PC-3 (cell line): ENCODE measurements around the gene BCL11A. TPM values are rescaled to one million over a fixed set of nuclear protein-coding genes. Genes with fewer than 3 reads are reported as not detected.

Experiments used
- ATAC-seq: fragments of 200-7000 bp; cut with Tn5 transposase; 2 replicates; pipeline ENCODE4 v1.9.1; 2020; ENCODE audit warnings: mild to moderate bottlenecking, moderate library complexity
- BruUV-seq: library from RNA; stranded (reverse); fragments of 400-500 nt; replicated peaks from 2 replicates; lab custom pipeline; 2021; lab: Mats Ljungman, UMichigan
- CTCF ChIA-PET: fragments of 300-600 bp; sonication (Branson Sonifier 250); formaldehyde crosslinking; loops from one replicate; lab custom pipeline; 2022; ENCODE audit warnings: antibody characterized with exemption; lab: Charles Lee
- POLR2A ChIA-PET: fragments of 300-600 bp; sonication (Branson Sonifier 250); formaldehyde crosslinking; loops from one replicate; lab custom pipeline; 2022; ENCODE audit warnings: antibody characterized with exemption; ENCODE audit not compliant: unreplicated experiment; lab: Charles Lee
- DNase-seq: peaks from one replicate; pipeline ENCODE4 v3.0.0-alpha.2; 2015
- H2AFZ ChIP-seq: fragments of 300-600 bp; sonication (generic); 2 replicates; pipeline ENCODE4 v1.6.0; 2016; ENCODE audit warnings: antibody characterized with exemption, low read length
- H3F3A ChIP-seq: fragments of 300-600 bp; sonication (generic); one replicate; pipeline ENCODE4 v1.6.0; 2017; ENCODE audit warnings: antibody characterized with exemption, low read length, control low read depth, mild to moderate bottlenecking; ENCODE audit not compliant: unreplicated experiment
- H3K27ac ChIP-seq: fragments of 300-600 bp; sonication (generic); 2 replicates; pipeline ENCODE4 v1.5.1; 2016; ENCODE audit warnings: mild to moderate bottlenecking, low read length
- H3K27me3 ChIP-seq: fragments of 300-600 bp; sonication (generic); 2 replicates; pipeline ENCODE4 v1.6.1; 2016; ENCODE audit warnings: low read length, mixed read lengths
- H3K36me3 ChIP-seq: fragments of 300-600 bp; sonication (generic); 2 replicates; pipeline ENCODE4 v1.6.1; 2016; ENCODE audit warnings: low read depth, mixed run types, low read length, mixed read lengths
- H3K4me1 ChIP-seq: fragments of 300-600 bp; sonication (generic); 2 replicates; pipeline ENCODE4 v1.5.1; 2016; ENCODE audit warnings: low read length; ENCODE audit not compliant: insufficient read depth
- H3K4me2 ChIP-seq: fragments of 300-600 bp; sonication (generic); 2 replicates; pipeline ENCODE4 v1.6.0; 2016; ENCODE audit warnings: low read length
- H3K4me3 ChIP-seq: fragments of 300-600 bp; sonication (generic); 2 replicates; pipeline ENCODE4 v1.5.1; 2016; ENCODE audit warnings: mild to moderate bottlenecking, low read length, mixed read lengths
- H3K79me2 ChIP-seq: fragments of 300-600 bp; sonication (generic); 2 replicates; pipeline ENCODE4 v1.6.1; 2017; ENCODE audit warnings: low read length, mixed read lengths
- H3K9ac ChIP-seq: fragments of 300-600 bp; sonication (generic); 2 replicates; pipeline ENCODE4 v1.6.0; 2016; ENCODE audit warnings: mild to moderate bottlenecking, low read length
- H3K9me2 ChIP-seq: fragments of 300-600 bp; sonication (generic); replicated peaks from 2 replicates; pipeline ENCODE4 v1.6.1; 2016; ENCODE audit warnings: mixed run types, low read length, mixed read lengths
- H3K9me3 ChIP-seq: fragments of 300-600 bp; sonication (generic); 2 replicates; pipeline ENCODE4 v1.6.1; 2016; ENCODE audit warnings: low read length, mixed read lengths
- H4K20me1 ChIP-seq: fragments of 300-600 bp; sonication (generic); 2 replicates; pipeline ENCODE4 v1.6.1; 2016; ENCODE audit warnings: low read length, mixed read lengths
- EZH2 ChIP-seq: fragments of 300-600 bp; sonication (generic); IDR thresholded peaks from one replicate; pipeline ENCODE4 v1.6.1; 2017; ENCODE audit warnings: antibody characterized with exemption, mild to moderate bottlenecking, low read length; ENCODE audit not compliant: unreplicated experiment
- EZH2phosphoT487 ChIP-seq: fragments of 300-600 bp; sonication (generic); IDR thresholded peaks from 2 replicates; pipeline ENCODE4 v1.6.1; 2018; ENCODE audit warnings: mild to moderate bottlenecking, antibody characterized with exemption, low read length, borderline replicate concordance
- intact Hi-C: fragments of 100-400 bp; cut with micrococcal nuclease; formaldehyde crosslinking; loops from 2 replicates; pipeline ENCODE4 v1.9.0; 2023
- total RNA-seq: library from RNA; depleted of rRNA; stranded (reverse); fragments of >200 nt; gene quantifications from 2 replicates; pipeline ENCODE4 v1.2.3, GENCODE V29; 2014
- TF ChIP-seq, protein P1 (sequence below): fragments of 300-600 bp; sonication (generic); conservative IDR thresholded peaks from 2 replicates; pipeline ENCODE4 v1.5.1; 2017; ENCODE audit warnings: antibody characterized with exemption, low read depth, mild to moderate bottlenecking, low read length

The BCL11A gene
- total RNA-seq, 1 experiment from 2014 or later = 4.6 TPM

DNA sequence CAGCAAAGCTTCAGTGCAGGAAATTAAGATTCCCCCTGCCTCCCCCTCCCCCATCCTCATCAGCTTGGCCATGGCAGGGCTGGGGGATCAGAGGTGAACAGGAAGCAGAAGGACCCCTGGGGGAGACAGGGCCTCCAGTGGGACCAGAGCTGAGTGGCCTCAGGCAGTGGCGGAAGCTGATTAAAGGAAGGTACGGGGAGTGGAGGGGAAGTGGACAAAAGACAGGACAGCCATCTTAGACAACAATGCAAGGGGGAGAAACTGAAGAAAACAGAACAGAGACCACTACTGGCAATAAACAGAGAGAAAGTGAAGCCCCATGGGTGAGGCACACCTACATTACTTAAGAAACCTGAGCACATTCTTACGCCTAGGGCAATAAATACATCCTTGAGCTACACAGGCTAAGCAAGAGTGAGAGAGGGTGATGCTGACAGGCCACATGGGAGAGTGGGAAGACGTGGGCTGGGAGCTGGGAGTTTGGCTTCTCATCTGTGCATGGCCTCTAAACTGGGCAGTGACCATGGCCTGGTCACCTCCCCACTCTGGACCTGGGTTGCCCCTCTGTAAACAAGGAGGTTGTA, 59.6 kb downstream of the BCL11A start:
- Histone ChIP-seq H4K20me1 (no peaks in the 10 kb centered on the region), H3K27ac (no peak overlapping the region), H3K9ac (no peak overlapping the region), H3K27me3 (no peaks in the 10 kb centered on the region), H3K4me1 (peaks cover 3% of the 10 kb centered on the region; the same call in 1 of the 2 replicates), H3F3A (no peaks in the 10 kb centered on the region), H3K9me3 (no peaks in the 10 kb centered on the region), H3K79me2 (no peaks in the 10 kb centered on the region), H3K36me3 (no peaks in the 10 kb centered on the region), H3K4me2 (no peak overlapping the region), H2AFZ (no peak overlapping the region), H3K4me3 (no peak overlapping the region), H3K9me2 (no peaks in the 10 kb centered on the region)
- intact Hi-C loops = no loop called here
- no TSS peak for BruUV-seq
- ChIA-PET CTCF (no interaction called here), POLR2A (no interaction called here)
- ATAC-seq = no peak
- no peak for DNase-seq
- no peak for TF ChIP-seq EZH2

DNA sequence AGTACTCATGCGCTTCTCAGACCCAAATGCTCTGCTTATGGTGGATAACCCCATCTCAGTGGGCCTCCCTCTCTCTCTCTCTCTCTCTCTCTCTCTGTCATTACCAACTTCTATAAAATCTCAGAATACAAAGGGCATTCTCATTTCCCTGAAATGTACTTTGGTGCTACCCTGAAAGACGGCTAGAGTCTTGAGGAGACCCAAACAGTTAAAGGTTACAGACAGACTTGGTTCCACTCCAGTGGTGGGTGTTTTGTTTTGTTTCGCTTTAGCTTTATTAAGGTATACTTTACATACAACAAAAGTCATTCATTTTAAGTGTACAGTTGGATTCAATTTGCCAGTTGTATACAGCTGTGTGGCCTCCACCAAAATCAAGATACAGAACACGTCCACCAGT, 60.9 kb downstream of the BCL11A start:
- no peaks in the 10 kb centered on the region for H3K36me3 ChIP-seq
- no peaks in the 10 kb centered on the region for H3K79me2 ChIP-seq
- BruUV-seq = no TSS peak
- H3K27me3 ChIP-seq = no peaks in the 10 kb centered on the region
- H3K27ac ChIP-seq = no peak overlapping the region
- H3K4me3 ChIP-seq = no peak overlapping the region
- ATAC-seq = no peak
- H3K4me1 ChIP-seq = peaks cover 3% of the 10 kb centered on the region; the same call in 1 of the 2 replicates
- no peak overlapping the region for H3K9ac ChIP-seq
- TF ChIP-seq, protein P1, sequence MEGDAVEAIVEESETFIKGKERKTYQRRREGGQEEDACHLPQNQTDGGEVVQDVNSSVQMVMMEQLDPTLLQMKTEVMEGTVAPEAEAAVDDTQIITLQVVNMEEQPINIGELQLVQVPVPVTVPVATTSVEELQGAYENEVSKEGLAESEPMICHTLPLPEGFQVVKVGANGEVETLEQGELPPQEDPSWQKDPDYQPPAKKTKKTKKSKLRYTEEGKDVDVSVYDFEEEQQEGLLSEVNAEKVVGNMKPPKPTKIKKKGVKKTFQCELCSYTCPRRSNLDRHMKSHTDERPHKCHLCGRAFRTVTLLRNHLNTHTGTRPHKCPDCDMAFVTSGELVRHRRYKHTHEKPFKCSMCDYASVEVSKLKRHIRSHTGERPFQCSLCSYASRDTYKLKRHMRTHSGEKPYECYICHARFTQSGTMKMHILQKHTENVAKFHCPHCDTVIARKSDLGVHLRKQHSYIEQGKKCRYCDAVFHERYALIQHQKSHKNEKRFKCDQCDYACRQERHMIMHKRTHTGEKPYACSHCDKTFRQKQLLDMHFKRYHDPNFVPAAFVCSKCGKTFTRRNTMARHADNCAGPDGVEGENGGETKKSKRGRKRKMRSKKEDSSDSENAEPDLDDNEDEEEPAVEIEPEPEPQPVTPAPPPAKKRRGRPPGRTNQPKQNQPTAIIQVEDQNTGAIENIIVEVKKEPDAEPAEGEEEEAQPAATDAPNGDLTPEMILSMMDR = no peak
- TF ChIP-seq EZH2phosphoT487 (no peak), EZH2 (no peak)
- no peak overlapping the region for H2AFZ ChIP-seq
- DNase-seq = no peak
- ChIA-PET CTCF (no interaction called here), POLR2A (no interaction called here)
- H3F3A ChIP-seq = no peaks in the 10 kb centered on the region
- H3K9me2 ChIP-seq = no peaks in the 10 kb centered on the region
- no peak overlapping the region for H3K4me2 ChIP-seq
- intact Hi-C loops = no loop called here
- no peaks in the 10 kb centered on the region for H4K20me1 ChIP-seq
- no peaks in the 10 kb centered on the region for H3K9me3 ChIP-seq

- ATAC-seq (no peak), DNase-seq (no peak)
- Histone ChIP-seq H3K27me3 (no peaks in the 10 kb centered on the region), H3K36me3 (no peaks in the 10 kb centered on the region), H3K79me2 (no peaks in the 10 kb centered on the region), H3K27ac (no peak overlapping the region), H3K4me2 (no peak overlapping the region), H3K9me3 (no peaks in the 10 kb centered on the region), H3K9me2 (no peaks in the 10 kb centered on the region), H3K9ac (no peak overlapping the region), H3F3A (no peaks in the 10 kb centered on the region), H4K20me1 (no peaks in the 10 kb centered on the region), H3K4me1 (peaks cover 3% of the 10 kb centered on the region; the same call in 1 of the 2 replicates), H3K4me3 (no peak overlapping the region), H2AFZ (no peak overlapping the region)
- CTCF ChIA-PET = no interaction called here
- TF ChIP-seq, protein P1 = no peak
- TF ChIP-seq EZH2 (no peak), EZH2phosphoT487 (no peak)
- intact Hi-C loops = no loop called here
- POLR2A ChIA-PET = no interaction called here
- BruUV-seq = no TSS peak
These were observed 62.6 kb downstream of the BCL11A start for GRCh38 chr2:60490848-60491247.
